ENCODE data around the gene IQUB.

DNA sequence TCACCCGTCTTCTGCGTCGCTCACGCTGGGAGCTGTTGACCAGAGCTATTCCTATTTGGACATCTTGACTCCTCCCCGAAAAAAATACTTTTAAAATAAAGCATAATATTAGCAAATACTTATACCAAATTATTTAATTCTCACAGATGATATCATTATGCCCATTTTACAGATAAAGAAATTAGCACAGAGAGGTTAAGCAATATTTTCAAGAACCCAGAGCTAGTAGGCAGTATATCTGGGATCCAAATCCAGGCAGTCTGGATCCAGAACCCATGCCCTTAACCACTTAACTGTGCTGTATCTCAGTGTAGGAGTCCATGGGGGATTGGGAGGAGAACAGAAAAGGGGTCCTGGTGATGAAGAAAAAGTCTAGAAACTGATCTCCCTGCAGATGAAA lies 6.1 kb downstream of the IQUB start:
- TF ChIP-seq ZNF384 (IDR thresholded peaks at IDR 0.05) = no peak
- no peak for TF ChIP-seq HDGF (IDR thresholded peaks at IDR 0.05; ENCODE audit: borderline replicate concordance)
- TF ChIP-seq FOXA1 (IDR thresholded peaks at IDR 0.05) = no peak
- TF ChIP-seq SUZ12 (IDR thresholded peaks at IDR 0.05) = no peak
- TF ChIP-seq L3MBTL2 (conservative IDR thresholded peaks at IDR 0.05) = no peak
- TF ChIP-seq SP1 (IDR thresholded peaks at IDR 0.05) = no peak
- no peak for TF ChIP-seq FOXM1 (IDR thresholded peaks at IDR 0.05; ENCODE audit: borderline replicate concordance)
- no peak for TF ChIP-seq PKNOX1 (IDR thresholded peaks at IDR 0.05)

Data from HEK293T (cell line).